Activated naive CD4-positive, alpha-beta T cell (primary cell): ENCODE data around the gene MYPN.
"Not testable (repeated sequence)": the region's sequence is repeated elsewhere in the genome, so short reads cannot be mapped to it uniquely, and the experiment has no call there.

Source experiments
- DNase-seq, 4 experiments: peaks; one replicate each; lab custom pipeline; 2025; lab: John Stamatoyannopoulos, UW

The MYPN gene

GRCh38 chr10:68172324-68172723 is 63.0 kb downstream of the MYPN start:
- no peak for DNase-seq

GRCh38 chr10:68175949-68176348 is 66.7 kb downstream of the MYPN start:
- DNase-seq: no peak

- no peak for DNase-seq
These were observed 67.5 kb downstream of the MYPN start for GRCh38 chr10:68176797-68177196.

GRCh38 chr10:68178592-68178991 is 69.3 kb downstream of the MYPN start:
- DNase-seq: no peak

GRCh38 chr10:68179016-68179415 is 69.7 kb downstream of the MYPN start:
- DNase-seq: no peak

- no peak for DNase-seq
These were observed 71.2 kb downstream of the MYPN start for GRCh38 chr10:68180490-68180889.

- no peak for DNase-seq
These were observed 75.3 kb downstream of the MYPN start for GRCh38 chr10:68184546-68184945.

GRCh38 chr10:68185085-68185484 is 75.8 kb downstream of the MYPN start:
- DNase-seq: no peak

GRCh38 chr10:68188835-68189234 is 79.5 kb downstream of the MYPN start:
- no peak for DNase-seq

- DNase-seq: no peak
These were observed 82.8 kb downstream of the MYPN start for GRCh38 chr10:68192113-68192512.

GRCh38 chr10:68194290-68194689 is 85.0 kb downstream of the MYPN start:
- DNase-seq: no peak

GRCh38 chr10:68195776-68196175 is 86.5 kb downstream of the MYPN start:
- not testable (repeated sequence) for DNase-seq

- DNase-seq: no peak
These were observed 87.4 kb downstream of the MYPN start for GRCh38 chr10:68196701-68197100.

GRCh38 chr10:68202960-68203353 is 93.7 kb downstream of the MYPN start:
- no peak for DNase-seq

- no peak for DNase-seq
These were observed 99.2 kb downstream of the MYPN start for GRCh38 chr10:68208424-68209042.

GRCh38 chr10:68211669-68212068 is 102.4 kb downstream of the MYPN start:
- no peak for DNase-seq

- no peak for DNase-seq
These were observed 103.5 kb downstream of the MYPN start for GRCh38 chr10:68212721-68213352.

- DNase-seq: no peak
These were observed 109.5 kb downstream of the MYPN start for GRCh38 chr10:68218786-68219185.

GRCh38 chr10:68221196-68221595 is 111.9 kb downstream of the MYPN start:
- DNase-seq: no peak

GRCh38 chr10:68222391-68222790 is 113.1 kb downstream of the MYPN start:
- no peak for DNase-seq

- DNase-seq: no peak
These were observed 114.4 kb downstream of the MYPN start for GRCh38 chr10:68223535-68224165.

GRCh38 chr10:68224810-68225209 is 115.5 kb downstream of the MYPN start:
- no peak for DNase-seq

GRCh38 chr10:68230268-68230667 is 121.0 kb downstream of the MYPN start:
- no peak for DNase-seq
